ENCODE measurements around the gene NLRP11. TPM values are rescaled to one million over a fixed set of nuclear protein-coding genes. Genes with fewer than 3 reads are reported as not detected.

Gene NLRP11
- total RNA-seq, 1 donor from 2014 or later, result not detected

DNA sequence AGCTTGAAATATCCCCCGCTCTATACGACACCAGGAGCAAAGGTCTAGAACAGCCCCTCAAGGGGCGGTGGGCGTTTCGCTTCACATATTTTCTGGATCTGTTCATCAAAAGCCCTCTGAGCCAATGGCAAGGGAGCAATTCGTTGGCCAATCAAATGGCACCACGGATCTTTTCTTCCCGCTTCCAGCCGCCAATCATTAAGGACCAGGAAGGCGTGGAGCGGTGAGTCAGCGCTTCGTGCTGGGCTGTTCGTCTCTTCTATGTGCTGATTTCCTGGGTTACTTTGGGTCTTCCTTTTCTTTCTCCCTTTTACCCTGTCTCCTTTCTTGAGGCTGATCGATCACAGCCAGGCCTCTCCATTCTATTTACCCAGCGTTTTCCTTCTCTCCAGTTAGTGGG, 4.5 kb upstream of the NLRP11 start, which contains the start of gene NLRP4:
Gene NLRP4 (plus strand): TSS at position 201 of the 400 bp plus-strand sequence. CDS start 15,541 bp downstream, outside the sequence.
- TF ChIP-seq CTCF (IDR thresholded peaks at IDR 0.05), result no peak
- H3K9me3 ChIP-seq, result no peaks in the 10 kb centered on the region
- DNase-seq (ENCODE audit: low spot score in 2 of 2), result no peak
- intact Hi-C loops (cut with DNase I), result no loop called here
- no peak within 1 kb of the TSS for H3K27ac ChIP-seq
- H3K27me3 ChIP-seq, result no peaks in the 10 kb centered on the region
- no peak within 1 kb of the TSS for H3K4me3 ChIP-seq
- H3K36me3 ChIP-seq, result no peaks in the 10 kb centered on the region
- no peaks in the 10 kb centered on the region for H3K4me1 ChIP-seq

DNA sequence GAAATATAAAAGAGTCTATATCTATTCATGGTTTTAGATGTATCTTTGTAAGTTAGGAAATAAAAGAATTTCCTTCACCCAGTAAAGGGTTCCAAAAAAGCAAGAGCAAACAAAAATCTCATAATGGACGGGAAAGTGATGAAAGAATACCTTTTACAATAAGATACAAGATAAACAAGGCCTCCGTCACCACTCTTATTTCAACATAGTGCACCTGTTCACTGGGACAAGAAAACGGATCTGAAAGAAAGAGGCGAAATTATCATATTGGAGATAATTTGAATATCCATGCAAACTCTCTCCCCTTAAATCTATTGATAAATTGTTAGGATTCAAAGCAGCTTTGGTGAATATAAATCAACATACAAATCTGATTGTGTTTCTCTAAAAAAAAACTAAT, 877 bp upstream of the NLRP11 start:
- intact Hi-C loops (cut with DNase I), result no loop called here
- H3K4me3 ChIP-seq, result no peak overlapping the region
- no peaks in the 10 kb centered on the region for H3K9me3 ChIP-seq
- TF ChIP-seq CTCF (IDR thresholded peaks at IDR 0.05), result no peak
- H3K4me1 ChIP-seq, result no peaks in the 10 kb centered on the region
- no peaks in the 10 kb centered on the region for H3K27me3 ChIP-seq
- H3K27ac ChIP-seq, result no peak overlapping the region
- DNase-seq (ENCODE audit: low spot score in 2 of 2), result no peak
- no peaks in the 10 kb centered on the region for H3K36me3 ChIP-seq

DNA sequence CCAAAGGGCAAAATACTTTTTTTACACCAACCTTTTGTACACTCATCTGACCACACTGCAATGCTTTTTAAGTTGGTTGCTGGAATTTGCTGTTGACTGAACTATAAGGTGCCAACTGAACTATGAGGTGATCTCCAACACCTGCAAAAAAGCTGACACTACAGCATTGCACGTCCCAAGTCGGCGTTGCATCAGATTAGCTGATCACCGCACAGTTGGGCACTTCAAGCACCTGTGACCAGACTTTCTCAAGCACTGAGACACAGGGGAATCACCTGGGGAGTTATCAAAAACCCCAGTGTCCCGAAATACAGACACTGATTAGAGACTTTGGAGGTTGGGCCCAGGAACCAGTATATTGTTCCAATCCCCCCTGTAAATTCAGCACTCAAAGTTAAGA, 1.1 kb downstream of the NLRP11 start:
- Histone ChIP-seq H3K27ac (no peak overlapping the region), H3K9me3 (no peaks in the 10 kb centered on the region), H3K27me3 (no peaks in the 10 kb centered on the region), H3K4me3 (no peak overlapping the region), H3K36me3 (no peaks in the 10 kb centered on the region), H3K4me1 (no peaks in the 10 kb centered on the region)
- no peak for TF ChIP-seq CTCF (IDR thresholded peaks at IDR 0.05)
- intact Hi-C loops (cut with DNase I), result no loop called here
- no peak for DNase-seq (ENCODE audit: low spot score in 2 of 2)

DNA sequence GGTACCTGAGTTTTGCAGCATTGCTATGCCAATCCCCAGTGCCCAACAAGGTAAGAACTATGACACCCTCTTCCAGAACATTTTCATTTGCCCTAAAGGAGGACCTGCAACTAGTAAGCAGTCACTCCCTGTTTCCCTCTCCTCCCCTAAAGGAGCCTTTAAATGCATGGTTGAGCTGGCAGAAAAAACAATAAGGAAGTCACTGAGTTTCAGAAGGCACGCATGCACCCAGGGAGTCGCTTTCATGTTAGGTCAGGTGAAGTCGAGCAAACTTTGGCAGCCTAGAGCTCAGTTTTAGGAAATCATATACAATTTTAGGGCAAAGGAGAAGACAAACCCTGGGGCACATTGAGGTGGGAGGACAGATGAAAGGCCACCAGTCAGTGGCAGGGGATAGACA, 11.8 kb downstream of the NLRP11 start:
- intact Hi-C loops (cut with DNase I), result no loop called here
- no peak overlapping the region for H3K27ac ChIP-seq
- no peak for DNase-seq (ENCODE audit: low spot score in 2 of 2)
- no peaks in the 10 kb centered on the region for H3K36me3 ChIP-seq
- H3K9me3 ChIP-seq, result no peaks in the 10 kb centered on the region
- TF ChIP-seq CTCF (IDR thresholded peaks at IDR 0.05), result no peak
- H3K4me3 ChIP-seq, result no peak overlapping the region
- no peaks in the 10 kb centered on the region for H3K27me3 ChIP-seq
- H3K4me1 ChIP-seq, result no peaks in the 10 kb centered on the region

DNA sequence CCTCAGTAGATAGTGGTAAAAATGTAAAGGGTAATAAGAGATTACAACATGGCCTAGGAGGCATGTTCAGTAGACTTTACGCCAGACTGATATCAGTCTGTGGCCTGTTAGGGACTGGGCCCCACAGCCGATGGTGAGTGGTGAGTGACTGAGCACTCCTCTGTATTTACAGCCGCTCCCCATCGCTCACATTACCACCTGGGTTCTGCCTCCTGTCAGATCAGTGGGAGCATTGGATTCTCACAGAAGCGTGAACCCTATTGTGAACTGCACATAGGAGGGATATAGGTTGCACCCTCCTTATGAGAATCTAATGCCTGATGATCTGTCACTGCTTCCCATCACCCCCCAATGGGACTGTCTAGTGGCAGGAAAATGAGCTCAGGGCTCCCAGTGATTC, 17.9 kb downstream of the NLRP11 start:
- no peak overlapping the region for H3K4me3 ChIP-seq
- no peaks in the 10 kb centered on the region for H3K36me3 ChIP-seq
- H3K4me1 ChIP-seq, result no peaks in the 10 kb centered on the region
- DNase-seq (ENCODE audit: low spot score in 2 of 2), result no peak
- H3K27me3 ChIP-seq, result no peaks in the 10 kb centered on the region
- TF ChIP-seq CTCF (IDR thresholded peaks at IDR 0.05), result no peak
- intact Hi-C loops (cut with DNase I), result no loop called here
- H3K9me3 ChIP-seq, result no peaks in the 10 kb centered on the region
- H3K27ac ChIP-seq, result no peak overlapping the region

DNA sequence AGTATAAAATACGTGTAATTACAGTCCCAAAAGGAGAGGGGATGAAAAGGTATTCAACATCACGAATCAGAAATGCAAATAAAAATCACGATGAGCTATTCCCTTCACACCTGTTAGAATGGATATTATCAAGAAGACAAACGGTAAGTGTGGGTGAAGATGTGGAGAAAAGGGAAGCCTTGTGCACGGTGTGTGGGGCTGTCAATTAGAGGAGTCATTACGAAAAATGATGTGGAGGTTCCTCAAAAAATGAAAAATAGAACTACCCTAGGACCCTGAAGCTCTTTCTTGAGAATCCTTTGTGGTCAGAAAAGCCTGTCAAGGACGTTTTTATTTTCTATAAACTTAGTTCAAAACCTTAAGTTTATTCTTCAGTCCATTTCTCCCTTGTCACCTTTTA, 19.4 kb downstream of the NLRP11 start:
- intact Hi-C loops (cut with DNase I), result no loop called here
- no peaks in the 10 kb centered on the region for H3K4me1 ChIP-seq
- no peak for TF ChIP-seq CTCF (IDR thresholded peaks at IDR 0.05)
- no peaks in the 10 kb centered on the region for H3K36me3 ChIP-seq
- H3K27ac ChIP-seq, result no peak overlapping the region
- H3K4me3 ChIP-seq, result no peak overlapping the region
- H3K9me3 ChIP-seq, result no peaks in the 10 kb centered on the region
- no peak for DNase-seq (ENCODE audit: low spot score in 2 of 2)
- H3K27me3 ChIP-seq, result no peaks in the 10 kb centered on the region
